ENCODE measurements around the gene CDH4.

The CDH4 gene

GRCh38 chr20:61528591-61528990, 276.5 kb downstream of the CDH4 start:
- H3K79me2 ChIP-seq (ENCODE audit: insufficient read depth, low read length), result no peaks in the 10 kb centered on the region
- H3K4me2 ChIP-seq (ENCODE audit: insufficient read depth, low read length), result no peak overlapping the region
- no peak overlapping the region for H3K4me3 ChIP-seq (ENCODE audit: low read depth in 1 of 2, low read length in 2 of 2)
- no peak overlapping the region for H2AFZ ChIP-seq (ENCODE audit: low read depth, low read length)
- no peak overlapping the region for H3K9ac ChIP-seq (ENCODE audit: low read depth, low read length)
- H3K27ac ChIP-seq (ENCODE audit: low read length), result no peak overlapping the region
- no peaks in the 10 kb centered on the region for H3K9me3 ChIP-seq (ENCODE audit: insufficient read depth, low read length, severe bottlenecking)
- no peak for DNase-seq
- peaks cover 13% of the 10 kb centered on the region for H4K20me1 ChIP-seq (ENCODE audit: insufficient read depth, low read length)
- H3K4me1 ChIP-seq (ENCODE audit: insufficient read depth, low read length), result no peaks in the 10 kb centered on the region
- peaks cover 5% of the 10 kb centered on the region for H3K27me3 ChIP-seq (ENCODE audit: insufficient read depth, low read length, poor library complexity)
- no peaks in the 10 kb centered on the region for H3K36me3 ChIP-seq (ENCODE audit: insufficient read depth, low read length)
- TF ChIP-seq CTCF (IDR thresholded peaks at IDR 0.05; ENCODE audit: borderline replicate concordance, extremely low read depth, low read length, poor library complexity, severe bottlenecking) (no peak), EZH2 (IDR thresholded peaks at IDR 0.05; ENCODE audit: borderline replicate concordance, low read depth, low read length, severe bottlenecking) (no peak)
- no peak for ATAC-seq (ENCODE audit: insufficient read depth, low read depth)

GRCh38 chr20:61529354-61529753, 277.3 kb downstream of the CDH4 start:
- peaks cover under 1% of the 10 kb centered on the region for H3K27me3 ChIP-seq (ENCODE audit: insufficient read depth, low read length, poor library complexity)
- no peaks in the 10 kb centered on the region for H3K9me3 ChIP-seq (ENCODE audit: insufficient read depth, low read length, severe bottlenecking)
- H3K36me3 ChIP-seq (ENCODE audit: insufficient read depth, low read length), result no peaks in the 10 kb centered on the region
- H3K9ac ChIP-seq (ENCODE audit: low read depth, low read length), result no peak overlapping the region
- H2AFZ ChIP-seq (ENCODE audit: low read depth, low read length), result no peak overlapping the region
- no peak for ATAC-seq (ENCODE audit: insufficient read depth, low read depth)
- no peak overlapping the region for H3K27ac ChIP-seq (ENCODE audit: low read length)
- H3K4me2 ChIP-seq (ENCODE audit: insufficient read depth, low read length), result no peak overlapping the region
- no peak for TF ChIP-seq EZH2 (IDR thresholded peaks at IDR 0.05; ENCODE audit: borderline replicate concordance, low read depth, low read length, severe bottlenecking)
- TF ChIP-seq CTCF (IDR thresholded peaks at IDR 0.05; ENCODE audit: borderline replicate concordance, extremely low read depth, low read length, poor library complexity, severe bottlenecking), result no peak
- H4K20me1 ChIP-seq (ENCODE audit: insufficient read depth, low read length), result peaks cover 18% of the 10 kb centered on the region
- no peak for DNase-seq
- H3K4me1 ChIP-seq (ENCODE audit: insufficient read depth, low read length), result no peaks in the 10 kb centered on the region
- H3K4me3 ChIP-seq (ENCODE audit: low read depth in 1 of 2, low read length in 2 of 2), result no peak overlapping the region
- no peaks in the 10 kb centered on the region for H3K79me2 ChIP-seq (ENCODE audit: insufficient read depth, low read length)

GRCh38 chr20:61531553-61532345, 279.7 kb downstream of the CDH4 start:
- H3K36me3 ChIP-seq (ENCODE audit: insufficient read depth, low read length), result no peaks in the 10 kb centered on the region
- no peak overlapping the region for H2AFZ ChIP-seq (ENCODE audit: low read depth, low read length)
- no peak for DNase-seq
- H3K79me2 ChIP-seq (ENCODE audit: insufficient read depth, low read length), result no peaks in the 10 kb centered on the region
- H3K9me3 ChIP-seq (ENCODE audit: insufficient read depth, low read length, severe bottlenecking), result no peaks in the 10 kb centered on the region
- H3K27me3 ChIP-seq (ENCODE audit: insufficient read depth, low read length, poor library complexity), result no peaks in the 10 kb centered on the region
- no peak overlapping the region for H3K4me3 ChIP-seq (ENCODE audit: low read depth in 1 of 2, low read length in 2 of 2)
- ATAC-seq (ENCODE audit: insufficient read depth, low read depth), result no peak
- H3K4me1 ChIP-seq (ENCODE audit: insufficient read depth, low read length), result no peaks in the 10 kb centered on the region
- peaks cover 18% of the 10 kb centered on the region for H4K20me1 ChIP-seq (ENCODE audit: insufficient read depth, low read length)
- H3K4me2 ChIP-seq (ENCODE audit: insufficient read depth, low read length), result no peak overlapping the region
- no peak overlapping the region for H3K27ac ChIP-seq (ENCODE audit: low read length)
- TF ChIP-seq CTCF (IDR thresholded peaks at IDR 0.05; ENCODE audit: borderline replicate concordance, extremely low read depth, low read length, poor library complexity, severe bottlenecking), result no peak
- no peak for TF ChIP-seq EZH2 (IDR thresholded peaks at IDR 0.05; ENCODE audit: borderline replicate concordance, low read depth, low read length, severe bottlenecking)
- H3K9ac ChIP-seq (ENCODE audit: low read depth, low read length), result no peak overlapping the region
